Jurkat, Clone E6-1 (cell line): ENCODE data around the gene FGGY.

Experiments used
- DNase-seq: peaks from one replicate; pipeline ENCODE4 v3.0.0-alpha.2; 2011; ENCODE audit warnings: low read depth, low spot score
- H3K4me3 ChIP-seq: 2 replicates; pipeline ENCODE4 v1.5.1; 2011; ENCODE audit warnings: mild to moderate bottlenecking, low read length, control low read depth, moderate library complexity

The FGGY gene

GRCh38 chr1:59776960-59777852 is 480.3 kb downstream of the FGGY start:
- no peak overlapping the region for H3K4me3 ChIP-seq
- DNase-seq = no peak

GRCh38 chr1:59779949-59780348 is 483.1 kb downstream of the FGGY start:
- no peak for DNase-seq

GRCh38 chr1:59788825-59789224 is 491.9 kb downstream of the FGGY start:
- no peak overlapping the region for H3K4me3 ChIP-seq
- no peak for DNase-seq

More at GRCh38 chr1:59779949-59780348, 483.1 kb downstream of the FGGY start:
- H3K4me3 ChIP-seq = no peak overlapping the region

- no peak overlapping the region for H3K4me3 ChIP-seq
- no peak for DNase-seq
These were observed 501.7 kb downstream of the FGGY start for GRCh38 chr1:59798600-59798999.

GRCh38 chr1:59803458-59804038 is 506.7 kb downstream of the FGGY start:
- no peak for DNase-seq

GRCh38 chr1:59804301-59804700 is 507.4 kb downstream of the FGGY start:
- H3K4me3 ChIP-seq = no peak overlapping the region
- DNase-seq = no peak

More at GRCh38 chr1:59803458-59804038, 506.7 kb downstream of the FGGY start:
- no peak overlapping the region for H3K4me3 ChIP-seq

GRCh38 chr1:59805554-59805953 is 508.7 kb downstream of the FGGY start:
- no peak overlapping the region for H3K4me3 ChIP-seq
- no peak for DNase-seq
